Ovary (tissue), 9 donors: ENCODE results near the gene FAM53C. TPM values are rescaled to one million over a fixed set of nuclear protein-coding genes. Genes with fewer than 3 reads are reported as not detected.

Experiments used
- DNase-seq, 5 donors: peaks; one replicate each; pipeline ENCODE4 v3.0.0-alpha.2; 2019 to 2020
- H3K27ac ChIP-seq, 2 donors: fragments of 200-600 bp; one replicate each; pipeline versions ENCODE4 v1.5.1 to v1.8.0; 2019 to 2022
- H3K27me3 ChIP-seq: fragments of 200-600 bp; one replicate; pipeline ENCODE4 v1.8.0; 2022
- H3K36me3 ChIP-seq: fragments of 200-600 bp; sonication (generic); one replicate; pipeline ENCODE4 v1.5.1; 2019
- H3K4me1 ChIP-seq: one replicate; pipeline ENCODE4 v1.8.1; 2013; ENCODE audit warnings: mild to moderate bottlenecking, moderate library complexity; ENCODE audit not compliant: insufficient read depth
- H3K4me3 ChIP-seq: fragments of 200-600 bp; sonication (generic); one replicate; pipeline ENCODE4 v1.5.1; 2017
- H3K9me3 ChIP-seq, 2 donors: fragments of 200-600 bp in 1 of 2; sonication (generic) in 1 of 2; one replicate each; pipeline versions ENCODE4 v1.5.1 to v1.8.1; 2013 to 2019; ENCODE audit warnings: mild to moderate bottlenecking in 1 of 2, moderate library complexity in 1 of 2
- EP300 ChIP-seq: sonication (generic); formaldehyde crosslinking; IDR thresholded peaks from one replicate; pipeline ENCODE4 v1.6.1; 2017; ENCODE audit warnings: antibody characterized with exemption
- POLR2A ChIP-seq: fragments of 450-650 bp; IDR thresholded peaks from one replicate; pipeline ENCODE4 v1.6.1; 2017; ENCODE audit warnings: antibody characterized with exemption, mild to moderate bottlenecking, moderate library complexity
- WGBS, 3 donors: extraction: QIAGEN DNeasy Blood & Tissue Kit in 1 of 3; methylation state at CpG; one replicate each; pipeline versions ENCODE4 v1.1.5 to v1.1.7; 2013 to 2017; 5-methylcytosine and 5-hydroxymethylcytosine counted together
- intact Hi-C, 4 donors: fragments of 100-400 bp; cut with DNase I; formaldehyde crosslinking; loops; one replicate each; pipeline versions ENCODE4 v1.11.0 to v1.15.1; 2022 to 2023
- polyA plus RNA-seq, 2 donors: library from polyadenylated mRNA; stranded (reverse); fragments of 200-250 nt in 1 of 2; fragments of 350-450 nt in 1 of 2; fragmentation: Illumina TruSeq in 1 of 2; extraction: RNeasy Lipid Tissue Mini Kit (QIAGEN cat#74804) in 1 of 2; gene quantifications; one replicate each; pipeline ENCODE4 v1.2.3, GENCODE V29; 2013 to 2014
- total RNA-seq, 7 donors: library from RNA; depleted of rRNA in 2 of 7; stranded (reverse); fragments of >200 nt in 2 of 7; fragmentation: NEBNext Ultra II Directional in 3 of 7; extraction: Animal tissue kit (Norgen Biotek cat#: 25700) in 3 of 7; gene quantifications; one replicate each; pipeline versions ENCODE4 v1.1.0 to v1.2.4, GENCODE V29; 2016 to 2023
- TF ChIP-seq, protein P1 (sequence below), 3 donors: fragments of 450-650 bp in 2 of 3; fragments of 200-600 bp in 1 of 3; IDR thresholded peaks; one replicate each; pipeline versions ENCODE4 v1.5.1 to v1.8.0; 2016 to 2022; ENCODE audit warnings: antibody characterized with exemption in 3 of 3, mild to moderate bottlenecking in 1 of 3
- donor health status: DM: no; HTN: no; CAD: no; lungs with moderate emphysema.
- donor health status: DM: no; HTN: no; CAD: no.
- donor health status: Bipolar disorder and iron deficiency.
- donor health status: DM: yes; HTN: yes; CAD: no.
- donor health status: DM: no; HTN: no; CAD: no.
- donor health status: DM: yes; HTN: yes; CAD: no.

Gene FAM53C
- total and polyA plus RNA-seq, 9 donors: 13.1 to 29.3 (median 19.9) TPM

DNA sequence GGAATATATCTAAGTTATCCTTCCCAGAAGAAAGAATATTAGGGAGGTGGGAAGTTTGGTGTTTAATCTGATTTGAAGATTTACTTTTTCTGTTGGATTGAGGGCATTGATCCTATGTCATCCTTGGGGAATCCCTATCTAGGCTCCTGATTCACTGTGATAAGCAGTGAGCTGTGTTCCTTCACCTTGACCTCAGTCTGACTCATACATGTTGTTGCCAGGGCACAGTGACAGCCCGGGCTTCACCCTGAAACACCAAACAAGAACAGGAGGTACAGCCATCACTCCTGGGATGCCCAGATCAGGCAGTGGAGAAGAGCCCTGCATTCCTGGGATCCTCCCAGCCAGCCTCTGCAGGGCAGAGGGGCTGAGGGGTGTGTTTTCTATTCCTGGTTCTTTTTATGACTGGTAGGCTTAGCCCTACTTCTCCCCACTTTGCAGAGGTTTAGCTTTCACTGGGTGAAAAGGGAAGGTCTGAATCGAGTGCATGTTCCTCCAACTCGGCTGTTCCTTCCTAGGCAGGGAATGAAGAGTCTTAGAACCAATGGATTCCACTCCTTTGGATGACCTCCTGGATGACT, 3.1 kb upstream of the FAM53C start:
- WGBS, 3 donors: 28 to 66% (median 56%) methylated on average over 3 of the region's 3 CpGs

DNA sequence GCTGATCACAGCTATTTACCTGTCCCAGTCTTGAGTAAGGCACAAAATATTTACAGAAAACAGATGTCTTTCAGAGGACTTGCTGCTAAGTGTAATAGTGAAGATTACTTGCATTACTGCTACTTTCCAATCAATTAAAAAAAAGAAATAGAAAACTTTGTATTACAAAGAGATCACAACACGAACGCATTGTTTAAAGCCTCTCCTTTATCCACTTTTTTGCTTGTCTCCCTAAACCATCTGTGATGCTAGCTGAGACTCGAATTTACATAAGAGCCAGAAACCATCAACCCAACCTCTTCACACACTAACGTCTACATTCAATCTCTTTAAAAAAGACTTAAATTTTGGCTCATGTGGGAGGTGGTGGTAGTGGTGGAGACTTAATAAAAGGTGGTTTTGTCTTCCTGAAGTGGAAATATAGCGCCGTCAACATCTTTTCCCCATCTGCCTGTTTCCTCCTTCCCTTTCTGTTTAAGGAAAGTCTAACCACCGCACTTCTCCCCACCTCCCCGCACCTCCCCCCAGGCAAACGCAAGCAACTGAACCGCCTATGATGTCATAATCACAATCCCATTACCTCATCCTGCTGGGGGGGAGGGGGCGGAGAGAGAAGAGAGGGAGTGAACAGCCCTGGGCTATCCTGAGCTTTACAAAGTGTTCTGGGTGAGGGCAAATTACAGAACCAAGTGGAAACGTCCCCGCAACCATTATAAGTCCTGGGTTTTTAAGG, 948 bp upstream of the FAM53C start:
- peak overlapping the region; percentile 60 for H3K4me3 ChIP-seq
- no peaks in the 10 kb centered on the region for H3K27me3 ChIP-seq
- H3K27ac ChIP-seq: peak overlapping the region; percentile 93 to 98
- peaks cover 5% of the 10 kb centered on the region for H3K4me1 ChIP-seq
- WGBS, 3 donors: 12 to 20% (median 14%) methylated on average over 13 of the region's 13 CpGs
- peak; percentile 41 for TF ChIP-seq POLR2A
- TF ChIP-seq EP300: no peak
- no peaks in the 10 kb centered on the region for H3K36me3 ChIP-seq
- intact Hi-C loops: no loop called here
- H3K9me3 ChIP-seq: no peaks in the 10 kb centered on the region
- DNase-seq: peak; percentile 77 to 91 (median 84)

More for the DNA sequence above, 3.1 kb upstream of the FAM53C start:
- Histone ChIP-seq H3K9me3 (no peaks in the 10 kb centered on the region), H3K27me3 (no peaks in the 10 kb centered on the region), H3K36me3 (no peaks in the 10 kb centered on the region), H3K27ac (no peak overlapping the region), H3K4me3 (no peak overlapping the region), H3K4me1 (peaks cover 5% of the 10 kb centered on the region)
- TF ChIP-seq, protein P1, sequence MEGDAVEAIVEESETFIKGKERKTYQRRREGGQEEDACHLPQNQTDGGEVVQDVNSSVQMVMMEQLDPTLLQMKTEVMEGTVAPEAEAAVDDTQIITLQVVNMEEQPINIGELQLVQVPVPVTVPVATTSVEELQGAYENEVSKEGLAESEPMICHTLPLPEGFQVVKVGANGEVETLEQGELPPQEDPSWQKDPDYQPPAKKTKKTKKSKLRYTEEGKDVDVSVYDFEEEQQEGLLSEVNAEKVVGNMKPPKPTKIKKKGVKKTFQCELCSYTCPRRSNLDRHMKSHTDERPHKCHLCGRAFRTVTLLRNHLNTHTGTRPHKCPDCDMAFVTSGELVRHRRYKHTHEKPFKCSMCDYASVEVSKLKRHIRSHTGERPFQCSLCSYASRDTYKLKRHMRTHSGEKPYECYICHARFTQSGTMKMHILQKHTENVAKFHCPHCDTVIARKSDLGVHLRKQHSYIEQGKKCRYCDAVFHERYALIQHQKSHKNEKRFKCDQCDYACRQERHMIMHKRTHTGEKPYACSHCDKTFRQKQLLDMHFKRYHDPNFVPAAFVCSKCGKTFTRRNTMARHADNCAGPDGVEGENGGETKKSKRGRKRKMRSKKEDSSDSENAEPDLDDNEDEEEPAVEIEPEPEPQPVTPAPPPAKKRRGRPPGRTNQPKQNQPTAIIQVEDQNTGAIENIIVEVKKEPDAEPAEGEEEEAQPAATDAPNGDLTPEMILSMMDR (IDR thresholded peaks at IDR 0.05): no peak
- no peak for TF ChIP-seq POLR2A
- no peak for TF ChIP-seq EP300
- no peak for DNase-seq
- intact Hi-C loops: no loop called here

DNA sequence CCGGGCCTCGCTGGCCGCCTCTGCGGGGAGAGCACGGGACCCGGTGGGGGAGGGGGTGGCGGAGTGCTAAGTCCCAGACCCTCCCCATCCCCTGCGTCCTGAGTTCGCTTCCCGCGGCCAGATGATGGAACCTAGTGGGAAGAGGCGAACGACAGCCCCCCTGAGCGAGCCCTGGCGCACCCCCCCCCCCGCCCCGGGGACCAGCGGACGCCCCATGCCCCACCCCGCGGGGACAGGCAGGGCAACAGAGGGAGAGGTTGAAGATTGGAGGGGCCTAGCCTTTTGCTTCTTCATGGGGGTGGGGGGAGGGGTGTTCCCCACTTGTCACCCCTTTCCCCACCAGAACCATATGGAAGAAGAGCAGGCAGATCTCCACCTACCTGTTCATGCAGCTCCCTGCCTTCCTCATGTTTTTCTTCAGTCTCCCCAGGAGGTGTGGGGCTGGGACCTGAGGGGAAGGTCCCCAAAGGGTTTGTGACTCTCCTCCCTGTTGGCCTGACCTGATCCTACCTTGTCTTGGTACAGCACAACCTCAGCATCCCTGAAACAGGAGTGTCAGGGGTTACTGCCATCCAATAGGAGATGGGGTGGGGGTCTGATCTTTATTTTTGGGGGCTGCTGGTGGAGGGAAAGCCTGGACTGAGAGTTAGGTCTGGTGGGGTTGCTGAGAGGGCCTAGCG, 485 bp downstream of the FAM53C start:
- H3K4me3 ChIP-seq: peak overlapping the region; percentile 60
- peak overlapping the region; percentile 93 to 98 for H3K27ac ChIP-seq
- TF ChIP-seq POLR2A: no peak
- TF ChIP-seq EP300: no peak
- TF ChIP-seq, protein P1 (IDR thresholded peaks at IDR 0.05): no peak
- H3K27me3 ChIP-seq: no peaks in the 10 kb centered on the region
- no peaks in the 10 kb centered on the region for H3K9me3 ChIP-seq
- no peak for DNase-seq
- WGBS, 3 donors: 1 to 2% (median 1%) methylated on average over 16 to 22 of the region's 22 CpGs
- H3K4me1 ChIP-seq: peaks cover 5% of the 10 kb centered on the region
- no peaks in the 10 kb centered on the region for H3K36me3 ChIP-seq
- intact Hi-C loops: no loop called here

DNA sequence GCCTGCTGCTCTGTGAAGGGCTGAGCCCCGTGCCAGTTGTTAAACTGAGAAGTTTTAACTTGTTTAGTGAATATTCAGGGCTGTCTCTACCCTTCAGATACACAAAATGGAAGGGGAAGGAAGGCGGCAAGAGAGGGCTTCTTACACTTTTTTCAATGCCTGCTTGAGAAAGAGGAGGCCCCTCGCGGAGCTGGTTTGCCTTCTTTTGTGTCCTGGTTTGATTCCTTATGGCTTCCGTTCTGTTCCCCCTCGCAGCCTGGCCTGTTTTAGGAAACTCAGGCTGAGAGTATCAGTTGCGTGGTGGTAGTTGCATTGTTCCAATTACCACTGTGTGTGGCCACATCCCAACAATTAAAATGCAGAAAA, 1.0 kb downstream of the FAM53C start:
- Histone ChIP-seq H3K27ac (peak overlapping the region; percentile 93 to 98), H3K9me3 (no peaks in the 10 kb centered on the region), H3K4me1 (peaks cover 5% of the 10 kb centered on the region), H3K27me3 (no peaks in the 10 kb centered on the region), H3K4me3 (peak overlapping the region; percentile 60), H3K36me3 (no peaks in the 10 kb centered on the region)
- DNase-seq: no peak
- no peak for TF ChIP-seq POLR2A
- TF ChIP-seq, protein P1 (IDR thresholded peaks at IDR 0.05): no peak
- intact Hi-C loops: no loop called here
- WGBS, 3 donors: 2 to 7% (median 4%) methylated on average over 7 of the region's 7 CpGs

DNA sequence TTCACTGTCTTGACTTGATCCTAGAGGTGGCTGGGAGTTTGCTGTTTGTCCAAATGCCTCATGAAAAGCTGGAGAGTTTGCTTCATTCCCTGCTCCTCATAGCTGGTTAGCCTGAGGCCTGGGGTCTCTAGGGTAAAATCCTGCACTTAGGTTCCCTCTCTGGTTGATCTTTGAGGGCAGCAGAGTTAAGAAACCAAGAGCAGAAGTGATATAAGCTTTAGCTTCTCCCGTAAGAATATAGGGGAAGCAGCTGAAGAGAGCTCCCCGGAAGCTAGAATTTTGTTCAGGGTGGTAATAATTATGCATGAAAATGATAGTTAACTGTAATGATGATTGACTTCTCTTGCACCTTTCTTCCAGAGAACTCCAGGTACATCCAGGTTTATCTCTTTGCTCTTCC, 1.4 kb downstream of the FAM53C start:
- H3K36me3 ChIP-seq: no peaks in the 10 kb centered on the region
- H3K27ac ChIP-seq: peak overlapping the region; percentile 93 to 98
- peaks cover 5% of the 10 kb centered on the region for H3K4me1 ChIP-seq
- H3K27me3 ChIP-seq: no peaks in the 10 kb centered on the region
- TF ChIP-seq EP300: no peak
- TF ChIP-seq, protein P1 (IDR thresholded peaks at IDR 0.05): no peak
- TF ChIP-seq POLR2A: no peak
- intact Hi-C loops: no loop called here
- no peaks in the 10 kb centered on the region for H3K9me3 ChIP-seq
- 36 to 46% (median 39%) methylated on average over 2 of the region's 2 CpGs for WGBS, 3 donors
- DNase-seq: no peak
- peak overlapping the region; percentile 60 for H3K4me3 ChIP-seq
